Right atrium auricular region (tissue), 2 donors: Measurements from ENCODE around the gene NOL4L. TPM values are rescaled to one million over a fixed set of nuclear protein-coding genes. Genes with fewer than 3 reads are reported as not detected.
A peak's percentile ranks its signal among the peaks of the same experiment; 100 is the strongest.

Experiments
- DNase-seq: peaks from one replicate; pipeline ENCODE4 v3.0.0-alpha.2; 2019; ENCODE audit warnings: low spot score
- H3K27ac ChIP-seq, 2 donors: fragments of 200-600 bp; sonication (generic); 1 replicate in 1 of 2; 2 replicates in 1 of 2; pipeline ENCODE4 v1.5.1; 2016 to 2019
- H3K27me3 ChIP-seq, 2 donors: fragments of 200-600 bp; sonication (generic); one replicate each; pipeline versions ENCODE4 v1.5.1 to v1.6.0; 2017 to 2019
- H3K36me3 ChIP-seq: fragments of 200-600 bp; sonication (generic); one replicate; pipeline ENCODE4 v1.5.1; 2016
- H3K4me1 ChIP-seq, 2 donors: fragments of 200-600 bp; sonication (generic); one replicate each; pipeline versions ENCODE4 v1.5.1 to v1.6.0; 2017 to 2019
- H3K4me3 ChIP-seq, 2 donors: fragments of 200-600 bp; sonication (generic); 1 replicate in 1 of 2; 2 replicates in 1 of 2; pipeline ENCODE4 v1.5.1; 2017 to 2019; ENCODE audit warnings: mild to moderate bottlenecking in 1 of 2, moderate library complexity in 1 of 2
- H3K9me3 ChIP-seq, 2 donors: fragments of 200-600 bp; sonication (generic); one replicate each; pipeline ENCODE4 v1.5.1; 2019
- total RNA-seq, 2 donors: library from RNA; depleted of rRNA; stranded (reverse); fragments of >200 nt; gene quantifications; one replicate each; pipeline ENCODE4 v1.1.0, GENCODE V29; 2016
- TF ChIP-seq, protein P1 (sequence below), 2 donors: fragments of 200-600 bp; sonication (generic); IDR thresholded peaks; one replicate each; pipeline ENCODE4 v1.5.1; 2019; ENCODE audit warnings: antibody characterized with exemption in 2 of 2

NOL4L gene
- total RNA-seq, 2 donors from 2014 or later: 7.6 to 10.4 TPM

DNA sequence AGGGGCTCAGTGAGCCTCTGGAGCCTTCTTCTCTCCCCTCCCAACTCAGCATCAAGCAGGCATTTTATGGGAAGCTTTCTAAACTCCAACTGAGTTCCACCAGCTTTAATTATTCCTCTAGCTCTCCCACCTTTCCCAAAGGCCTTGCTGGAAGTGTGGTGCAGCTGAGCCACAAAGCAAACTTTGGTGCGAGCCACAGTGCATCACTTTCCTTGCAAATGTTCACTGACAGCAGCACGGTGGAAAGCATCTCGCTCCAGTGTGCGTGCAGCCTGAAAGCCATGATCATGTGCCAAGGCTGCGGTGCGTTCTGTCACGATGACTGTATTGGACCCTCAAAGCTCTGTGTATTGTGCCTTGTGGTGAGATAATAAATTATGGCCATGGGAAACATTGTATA lies 148.2 kb downstream of the NOL4L start:
- no peaks in the 10 kb centered on the region for H3K9me3 ChIP-seq
- H3K4me1 ChIP-seq: peaks cover 0 to 27% of the 10 kb centered on the region in 2 donors
- DNase-seq: peak; percentile 28
- no peak overlapping the region for H3K27ac ChIP-seq
- H3K27me3 ChIP-seq: no peaks in the 10 kb centered on the region
- H3K4me3 ChIP-seq: no peak overlapping the region
- H3K36me3 ChIP-seq: peaks cover 87% of the 10 kb centered on the region
- TF ChIP-seq, protein P1, sequence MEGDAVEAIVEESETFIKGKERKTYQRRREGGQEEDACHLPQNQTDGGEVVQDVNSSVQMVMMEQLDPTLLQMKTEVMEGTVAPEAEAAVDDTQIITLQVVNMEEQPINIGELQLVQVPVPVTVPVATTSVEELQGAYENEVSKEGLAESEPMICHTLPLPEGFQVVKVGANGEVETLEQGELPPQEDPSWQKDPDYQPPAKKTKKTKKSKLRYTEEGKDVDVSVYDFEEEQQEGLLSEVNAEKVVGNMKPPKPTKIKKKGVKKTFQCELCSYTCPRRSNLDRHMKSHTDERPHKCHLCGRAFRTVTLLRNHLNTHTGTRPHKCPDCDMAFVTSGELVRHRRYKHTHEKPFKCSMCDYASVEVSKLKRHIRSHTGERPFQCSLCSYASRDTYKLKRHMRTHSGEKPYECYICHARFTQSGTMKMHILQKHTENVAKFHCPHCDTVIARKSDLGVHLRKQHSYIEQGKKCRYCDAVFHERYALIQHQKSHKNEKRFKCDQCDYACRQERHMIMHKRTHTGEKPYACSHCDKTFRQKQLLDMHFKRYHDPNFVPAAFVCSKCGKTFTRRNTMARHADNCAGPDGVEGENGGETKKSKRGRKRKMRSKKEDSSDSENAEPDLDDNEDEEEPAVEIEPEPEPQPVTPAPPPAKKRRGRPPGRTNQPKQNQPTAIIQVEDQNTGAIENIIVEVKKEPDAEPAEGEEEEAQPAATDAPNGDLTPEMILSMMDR (IDR thresholded peaks at IDR 0.05): no peak

DNA sequence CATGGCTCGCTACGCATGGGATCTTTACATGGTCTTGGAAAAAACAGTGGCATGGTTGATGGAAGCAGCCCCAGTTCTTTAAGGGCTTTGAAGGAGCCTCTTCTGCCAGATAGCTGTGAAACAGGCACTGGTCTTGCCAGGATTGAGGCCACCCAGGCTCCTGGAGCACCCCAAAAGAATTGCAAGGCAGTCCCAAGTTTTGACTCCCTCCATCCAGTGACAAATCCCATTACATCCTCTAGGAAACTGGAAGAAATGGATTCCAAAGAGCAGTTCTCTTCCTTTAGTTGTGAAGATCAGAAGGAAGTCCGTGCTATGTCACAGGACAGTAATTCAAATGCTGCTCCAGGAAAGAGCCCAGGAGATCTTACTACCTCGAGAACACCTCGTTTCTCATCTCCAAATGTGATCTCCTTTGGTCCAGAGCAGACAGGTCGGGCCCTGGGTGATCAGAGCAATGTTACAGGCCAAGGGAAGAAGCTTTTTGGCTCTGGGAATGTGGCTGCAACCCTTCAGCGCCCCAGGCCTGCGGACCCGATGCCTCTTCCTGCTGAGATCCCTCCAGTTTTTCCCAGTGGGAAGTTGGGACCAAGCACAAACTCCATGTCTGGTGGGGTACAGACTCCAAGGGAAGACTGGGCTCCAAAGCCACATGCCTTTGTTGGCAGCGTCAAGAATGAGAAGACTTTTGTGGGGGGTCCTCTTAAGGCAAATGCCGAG lies 148.8 kb downstream of the NOL4L start:
- Histone ChIP-seq H3K36me3 (peaks cover 88% of the 10 kb centered on the region), H3K27me3 (no peaks in the 10 kb centered on the region), H3K27ac (no peak overlapping the region), H3K4me1 (peaks cover 0 to 31% of the 10 kb centered on the region in 2 donors), H3K9me3 (no peaks in the 10 kb centered on the region), H3K4me3 (no peak overlapping the region)
- TF ChIP-seq, protein P1 (IDR thresholded peaks at IDR 0.05): no peak
- DNase-seq: no peak

DNA sequence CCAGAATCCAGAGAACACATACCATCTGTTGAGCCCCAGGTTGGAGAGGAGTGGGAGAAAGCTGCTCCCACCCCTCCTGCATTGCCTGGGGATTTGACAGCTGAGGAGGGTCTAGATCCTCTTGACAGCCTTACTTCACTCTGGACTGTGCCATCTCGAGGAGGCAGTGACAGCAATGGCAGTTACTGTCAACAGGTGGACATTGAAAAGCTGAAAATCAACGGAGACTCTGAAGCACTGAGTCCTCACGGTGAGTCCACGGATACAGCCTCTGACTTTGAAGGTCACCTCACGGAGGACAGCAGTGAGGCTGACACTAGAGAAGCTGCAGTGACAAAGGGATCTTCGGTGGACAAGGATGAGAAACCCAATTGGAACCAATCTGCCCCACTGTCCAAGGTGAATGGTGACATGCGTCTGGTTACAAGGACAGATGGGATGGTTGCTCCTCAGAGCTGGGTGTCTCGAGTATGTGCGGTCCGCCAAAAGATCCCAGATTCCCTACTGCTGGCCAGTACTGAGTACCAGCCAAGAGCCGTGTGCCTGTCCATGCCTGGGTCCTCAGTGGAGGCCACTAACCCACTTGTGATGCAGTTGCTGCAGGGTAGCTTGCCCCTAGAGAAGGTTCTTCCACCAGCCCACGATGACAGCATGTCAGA lies 149.6 kb downstream of the NOL4L start:
- no peak overlapping the region for H3K4me3 ChIP-seq

DNA sequence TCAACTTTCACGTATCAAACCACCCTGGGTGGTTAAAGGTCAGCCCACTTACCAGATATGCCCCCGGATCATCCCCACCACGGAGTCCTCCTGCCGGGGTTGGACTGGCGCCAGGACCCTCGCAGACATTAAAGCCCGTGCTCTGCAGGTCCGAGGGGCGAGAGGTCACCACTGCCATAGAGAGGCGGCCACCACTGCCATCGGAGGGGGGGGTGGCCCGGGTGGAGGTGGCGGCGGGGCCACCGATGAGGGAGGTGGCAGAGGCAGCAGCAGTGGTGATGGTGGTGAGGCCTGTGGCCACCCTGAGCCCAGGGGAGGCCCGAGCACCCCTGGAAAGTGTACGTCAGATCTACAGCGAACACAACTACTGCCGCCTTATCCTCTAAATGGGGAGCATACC lies 150.7 kb downstream of the NOL4L start:
- H3K27me3 ChIP-seq: no peaks in the 10 kb centered on the region
- peak overlapping the region; percentile 10 to 23 for H3K27ac ChIP-seq
- peak; percentile 52 for DNase-seq
- peaks cover 0 to 31% of the 10 kb centered on the region in 2 donors for H3K4me1 ChIP-seq
- no peaks in the 10 kb centered on the region for H3K9me3 ChIP-seq
- TF ChIP-seq, protein P1 (IDR thresholded peaks at IDR 0.05): no peak
- peaks cover 100% of the 10 kb centered on the region for H3K36me3 ChIP-seq
- H3K4me3 ChIP-seq: no peak overlapping the region

More for the DNA sequence above, 149.6 kb downstream of the NOL4L start:
- Histone ChIP-seq H3K36me3 (peaks cover 95% of the 10 kb centered on the region), H3K4me1 (peaks cover 0 to 31% of the 10 kb centered on the region in 2 donors), H3K9me3 (no peaks in the 10 kb centered on the region), H3K27ac (no peak overlapping the region), H3K27me3 (no peaks in the 10 kb centered on the region)
- TF ChIP-seq, protein P1 (IDR thresholded peaks at IDR 0.05): no peak
- peak; percentile 32 for DNase-seq

DNA sequence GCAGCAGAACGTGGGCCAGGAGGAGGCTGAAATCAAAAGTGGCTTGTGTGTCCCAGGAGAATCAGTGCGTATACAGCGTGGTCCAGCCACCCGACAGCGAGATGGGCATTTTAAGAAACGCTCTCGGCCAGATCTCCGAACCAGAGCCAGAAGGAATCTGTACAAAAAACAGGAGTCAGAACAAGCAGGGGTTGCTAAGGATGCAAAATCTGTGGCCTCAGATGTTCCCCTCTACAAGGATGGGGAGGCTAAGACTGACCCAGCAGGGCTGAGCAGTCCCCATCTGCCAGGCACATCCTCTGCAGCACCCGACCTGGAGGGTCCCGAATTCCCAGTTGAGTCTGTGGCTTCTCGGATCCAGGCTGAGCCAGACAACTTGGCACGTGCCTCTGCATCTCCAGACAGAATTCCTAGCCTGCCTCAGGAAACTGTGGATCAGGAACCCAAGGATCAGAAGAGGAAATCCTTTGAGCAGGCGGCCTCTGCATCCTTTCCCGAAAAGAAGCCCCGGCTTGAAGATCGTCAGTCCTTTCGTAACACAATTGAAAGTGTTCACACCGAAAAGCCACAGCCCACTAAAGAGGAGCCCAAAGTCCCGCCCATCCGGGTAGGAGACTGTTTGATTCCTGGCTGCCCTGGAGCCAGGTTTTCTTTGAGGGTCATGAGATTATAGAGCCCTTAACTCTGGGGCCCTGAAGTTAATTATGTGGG lies 151.7 kb downstream of the NOL4L start:
- no peaks in the 10 kb centered on the region for H3K9me3 ChIP-seq
- TF ChIP-seq, protein P1 (IDR thresholded peaks at IDR 0.05): no peak
- peak overlapping the region; percentile 20 to 23 for H3K27ac ChIP-seq
- H3K36me3 ChIP-seq: peaks cover 100% of the 10 kb centered on the region
- H3K4me3 ChIP-seq: no peak overlapping the region
- H3K27me3 ChIP-seq: no peaks in the 10 kb centered on the region
- no peak for DNase-seq
- H3K4me1 ChIP-seq: peaks cover 0 to 31% of the 10 kb centered on the region in 2 donors
